Sigmoid colon (tissue), 7 donors: ENCODE measurements around the gene IQCM. TPM values are rescaled to one million over a fixed set of nuclear protein-coding genes. Genes with fewer than 3 reads are reported as not detected.

Source experiments
- DNase-seq: peaks from one replicate; pipeline ENCODE4 v3.0.0-alpha.2; 2019
- H3K27ac ChIP-seq, 4 donors: fragments of 200-600 bp; sonication (generic); one replicate each; pipeline ENCODE4 v1.5.1; 2016 to 2019; ENCODE audit warnings: mild to moderate bottlenecking in 1 of 4
- H3K27me3 ChIP-seq, 3 donors: fragments of 200-600 bp; sonication (generic); one replicate each; pipeline ENCODE4 v1.5.1; 2019; ENCODE audit warnings: mild to moderate bottlenecking in 1 of 3
- H3K36me3 ChIP-seq, 4 donors: fragments of 200-600 bp; sonication (generic); one replicate each; pipeline ENCODE4 v1.5.1; 2016 to 2019
- H3K4me1 ChIP-seq, 4 donors: fragments of 200-600 bp; sonication (generic); one replicate each; pipeline ENCODE4 v1.5.1; 2017 to 2019
- H3K4me3 ChIP-seq, 4 donors: fragments of 200-600 bp; sonication (generic); one replicate each; pipeline ENCODE4 v1.5.1; 2017 to 2019; ENCODE audit warnings: mild to moderate bottlenecking in 2 of 4, moderate library complexity in 1 of 4
- H3K9me3 ChIP-seq, 4 donors: fragments of 200-600 bp in 3 of 4; sonication (generic) in 3 of 4; one replicate each; pipeline versions ENCODE4 v1.5.1 to v1.6.1; 2013 to 2019
- CTCF ChIP-seq, 4 experiments: fragments of 450-650 bp in 3 of 4; fragments of 200-600 bp in 1 of 4; IDR thresholded peaks; one replicate each; pipeline ENCODE4 v1.5.1; 2016 to 2019; ENCODE audit warnings: antibody characterized with exemption in 4 of 4, mild to moderate bottlenecking in 3 of 4, moderate library complexity in 2 of 4
- EP300 ChIP-seq, 4 donors: sonication (generic); formaldehyde crosslinking; IDR thresholded peaks; one replicate each; pipeline ENCODE4 v1.6.1; 2017; ENCODE audit warnings: antibody characterized with exemption in 4 of 4
- POLR2A ChIP-seq, 2 donors: fragments of 450-650 bp; IDR thresholded peaks; one replicate each; pipeline ENCODE4 v1.6.1; 2016; ENCODE audit warnings: antibody characterized with exemption in 2 of 2, mild to moderate bottlenecking in 2 of 2, moderate library complexity in 2 of 2
- POLR2AphosphoS5 ChIP-seq, 4 donors: sonication (generic); formaldehyde crosslinking; IDR thresholded peaks; one replicate each; pipeline ENCODE4 v1.6.1; 2017; ENCODE audit warnings: antibody characterized with exemption in 4 of 4
- WGBS, 2 donors: extraction: QIAGEN DNeasy Blood & Tissue Kit; methylation state at CpG; one replicate each; pipeline ENCODE4 v1.1.7; 2013; 5-methylcytosine and 5-hydroxymethylcytosine counted together
- intact Hi-C: fragments of 100-400 bp; cut with DNase I; formaldehyde crosslinking; loops from one replicate; pipeline ENCODE4 v1.15.1; 2023
- polyA plus RNA-seq, 3 donors: library from polyadenylated mRNA; stranded (reverse); fragments of 200-250 nt; gene quantifications; one replicate each; pipeline ENCODE4 v1.2.3, GENCODE V29; 2013
- total RNA-seq, 4 donors: library from RNA; depleted of rRNA; stranded (reverse); fragments of >200 nt; gene quantifications; one replicate each; pipeline ENCODE4 v1.1.0, GENCODE V29; 2016
- donor health status: healthy with polysubstance abuse.
- donor health status: Bipolar disorder and iron deficiency.
- donor health status: healthy.

IQCM gene
- total and polyA plus RNA-seq, 7 donors = 0.41 to 1.2 TPM; not detected in 5

- Histone ChIP-seq H3K36me3 (no peaks in the 10 kb centered on the region), H3K9me3 (no peaks in the 10 kb centered on the region), H3K27me3 (no peaks in the 10 kb centered on the region), H3K4me1 (no peaks in the 10 kb centered on the region), H3K4me3 (no peak overlapping the region), H3K27ac (no peak overlapping the region)
- no peak for TF ChIP-seq EP300 (IDR thresholded peaks at IDR 0.05)
- no peak for TF ChIP-seq POLR2A (IDR thresholded peaks at IDR 0.05)
- TF ChIP-seq CTCF (IDR thresholded peaks at IDR 0.05) = no peak
- TF ChIP-seq POLR2AphosphoS5 (IDR thresholded peaks at IDR 0.05) = no peak
- intact Hi-C loops = no loop called here
- WGBS, 2 donors = 90 to 94% methylated on average over 3 of the region's 3 CpGs
- no peak for DNase-seq
These were observed 185.6 kb downstream of the IQCM start for GRCh38 chr4:149630064-149630463.

- intact Hi-C loops = no loop called here
- Histone ChIP-seq H3K4me3 (no peak overlapping the region), H3K27me3 (no peaks in the 10 kb centered on the region), H3K4me1 (no peaks in the 10 kb centered on the region), H3K27ac (no peak overlapping the region), H3K9me3 (peaks cover 0 to 2% (median 0%) of the 10 kb centered on the region in 4 donors), H3K36me3 (no peaks in the 10 kb centered on the region)
- TF ChIP-seq EP300 (IDR thresholded peaks at IDR 0.05) = no peak
- DNase-seq = no peak
- WGBS, 2 donors = 96 to 100% methylated on average over 1 of the region's 1 CpG
These were observed 209.9 kb downstream of the IQCM start for GRCh38 chr4:149605601-149606378.

- TF ChIP-seq EP300 (IDR thresholded peaks at IDR 0.05) = no peak
- no peak for TF ChIP-seq CTCF (IDR thresholded peaks at IDR 0.05)
- TF ChIP-seq POLR2AphosphoS5 (IDR thresholded peaks at IDR 0.05) = no peak
- TF ChIP-seq POLR2A (IDR thresholded peaks at IDR 0.05) = no peak
- DNase-seq = no peak
- no peak overlapping the region for H3K4me3 ChIP-seq
- no peaks in the 10 kb centered on the region for H3K4me1 ChIP-seq
- H3K36me3 ChIP-seq = no peaks in the 10 kb centered on the region
- no peaks in the 10 kb centered on the region for H3K27me3 ChIP-seq
- no peak overlapping the region for H3K27ac ChIP-seq
- intact Hi-C loops = no loop called here
- peaks cover 0 to 2% (median 0%) of the 10 kb centered on the region in 4 donors for H3K9me3 ChIP-seq
These were observed 210.8 kb downstream of the IQCM start for GRCh38 chr4:149604827-149605226.

- Histone ChIP-seq H3K36me3 (no peaks in the 10 kb centered on the region), H3K27ac (no peak overlapping the region), H3K4me1 (no peaks in the 10 kb centered on the region), H3K27me3 (no peaks in the 10 kb centered on the region), H3K9me3 (no peaks in the 10 kb centered on the region), H3K4me3 (no peak overlapping the region)
- TF ChIP-seq POLR2A (IDR thresholded peaks at IDR 0.05) = no peak
- no peak for TF ChIP-seq CTCF (IDR thresholded peaks at IDR 0.05)
- TF ChIP-seq POLR2AphosphoS5 (IDR thresholded peaks at IDR 0.05) = no peak
- no peak for TF ChIP-seq EP300 (IDR thresholded peaks at IDR 0.05)
- DNase-seq = no peak
- intact Hi-C loops = no loop called here
- 83 to 87% methylated on average over 2 of the region's 2 CpGs for WGBS, 2 donors
These were observed 220.1 kb downstream of the IQCM start for GRCh38 chr4:149595500-149595899.

GRCh38 chr4:149589826-149590225, 225.8 kb downstream of the IQCM start:
- H3K27me3 ChIP-seq = no peaks in the 10 kb centered on the region
- TF ChIP-seq POLR2A (IDR thresholded peaks at IDR 0.05) = no peak
- TF ChIP-seq POLR2AphosphoS5 (IDR thresholded peaks at IDR 0.05) = no peak
- no peak for TF ChIP-seq EP300 (IDR thresholded peaks at IDR 0.05)
- no peak for TF ChIP-seq CTCF (IDR thresholded peaks at IDR 0.05)
- peaks cover 0 to 3% (median 1%) of the 10 kb centered on the region in 4 donors for H3K9me3 ChIP-seq
- WGBS, 2 donors = 96% methylated on average over 1 of the region's 1 CpG
- H3K36me3 ChIP-seq = no peaks in the 10 kb centered on the region
- no peaks in the 10 kb centered on the region for H3K4me1 ChIP-seq
- H3K4me3 ChIP-seq = no peak overlapping the region
- intact Hi-C loops = no loop called here
- no peak overlapping the region for H3K27ac ChIP-seq
- DNase-seq = no peak
